Lower leg skin (tissue), 3 donors: ENCODE results near the gene LRRC41.

Experiments
- POLR2A ChIP-seq, 2 donors: fragments of 450-650 bp; IDR thresholded peaks; one replicate each; pipeline ENCODE4 v1.6.1; 2016 to 2017; ENCODE audit warnings: antibody characterized with exemption in 2 of 2, mild to moderate bottlenecking in 1 of 2, moderate library complexity in 1 of 2
- TF ChIP-seq, protein P1 (sequence below), 3 donors: fragments of 450-650 bp; IDR thresholded peaks; one replicate each; pipeline ENCODE4 v1.5.1; 2016; ENCODE audit warnings: antibody characterized with exemption in 3 of 3, mild to moderate bottlenecking in 3 of 3, moderate library complexity in 2 of 3

DNA sequence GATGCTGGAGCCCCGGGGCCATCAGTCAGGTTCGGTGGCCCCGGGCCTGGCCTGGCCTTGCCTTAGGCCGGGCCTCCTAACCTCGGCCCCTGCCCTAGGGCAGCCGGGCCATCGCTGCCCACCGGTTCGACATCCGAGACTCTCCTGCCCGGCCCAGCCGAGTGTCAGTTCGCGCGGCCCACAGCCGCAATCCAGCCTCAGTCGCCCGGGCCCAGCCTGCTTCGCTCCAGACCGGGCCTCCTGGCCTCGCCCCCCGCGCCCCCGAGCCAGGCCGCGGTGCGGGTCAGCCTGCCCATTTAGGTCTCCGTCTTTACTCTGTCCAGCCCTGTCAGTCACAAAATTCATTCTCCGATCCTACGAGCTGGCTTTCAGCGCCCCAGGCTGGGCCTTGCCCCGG lies 777 bp downstream of the LRRC41 start:
- no peak for TF ChIP-seq POLR2A (IDR thresholded peaks at IDR 0.05)
- TF ChIP-seq, protein P1, sequence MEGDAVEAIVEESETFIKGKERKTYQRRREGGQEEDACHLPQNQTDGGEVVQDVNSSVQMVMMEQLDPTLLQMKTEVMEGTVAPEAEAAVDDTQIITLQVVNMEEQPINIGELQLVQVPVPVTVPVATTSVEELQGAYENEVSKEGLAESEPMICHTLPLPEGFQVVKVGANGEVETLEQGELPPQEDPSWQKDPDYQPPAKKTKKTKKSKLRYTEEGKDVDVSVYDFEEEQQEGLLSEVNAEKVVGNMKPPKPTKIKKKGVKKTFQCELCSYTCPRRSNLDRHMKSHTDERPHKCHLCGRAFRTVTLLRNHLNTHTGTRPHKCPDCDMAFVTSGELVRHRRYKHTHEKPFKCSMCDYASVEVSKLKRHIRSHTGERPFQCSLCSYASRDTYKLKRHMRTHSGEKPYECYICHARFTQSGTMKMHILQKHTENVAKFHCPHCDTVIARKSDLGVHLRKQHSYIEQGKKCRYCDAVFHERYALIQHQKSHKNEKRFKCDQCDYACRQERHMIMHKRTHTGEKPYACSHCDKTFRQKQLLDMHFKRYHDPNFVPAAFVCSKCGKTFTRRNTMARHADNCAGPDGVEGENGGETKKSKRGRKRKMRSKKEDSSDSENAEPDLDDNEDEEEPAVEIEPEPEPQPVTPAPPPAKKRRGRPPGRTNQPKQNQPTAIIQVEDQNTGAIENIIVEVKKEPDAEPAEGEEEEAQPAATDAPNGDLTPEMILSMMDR (IDR thresholded peaks at IDR 0.05): no peak
